GM18499 (cell line): Measurements from ENCODE around the gene BHMT2.

Experiments
- ATAC-seq: cut with Tn5 transposase; IDR thresholded peaks from one replicate; pipeline ENCODE4 v1.9.1; 2021; ENCODE audit warnings: moderate number of reproducible peaks; ENCODE audit not compliant: insufficient read depth, unreplicated experiment

The BHMT2 gene

GRCh38 chr5:79111960-79112702 is 42.6 kb downstream of the BHMT2 start:
- no peak for ATAC-seq

- ATAC-seq: no peak
Observed at GRCh38 chr5:79112703-79113058, 43.1 kb downstream of the BHMT2 start.

GRCh38 chr5:79119486-79119885 is 49.9 kb downstream of the BHMT2 start:
- no peak for ATAC-seq

- no peak for ATAC-seq
Observed at GRCh38 chr5:79120221-79120620, 50.7 kb downstream of the BHMT2 start.

GRCh38 chr5:79122973-79123372 is 53.4 kb downstream of the BHMT2 start:
- no peak for ATAC-seq

- ATAC-seq: no peak
Observed at GRCh38 chr5:79124607-79125006, 55.0 kb downstream of the BHMT2 start.

GRCh38 chr5:79130781-79131180 is 61.2 kb downstream of the BHMT2 start:
- no peak for ATAC-seq

GRCh38 chr5:79133121-79133656 is 63.6 kb downstream of the BHMT2 start:
- no peak for ATAC-seq

GRCh38 chr5:79133657-79134451 is 64.3 kb downstream of the BHMT2 start:
- ATAC-seq: no peak

- no peak for ATAC-seq
Observed at GRCh38 chr5:79135790-79136553, 66.4 kb downstream of the BHMT2 start.

GRCh38 chr5:79136618-79137017 is 67.1 kb downstream of the BHMT2 start:
- no peak for ATAC-seq
